ENCODE results near the gene ARF3. TPM values are rescaled to one million over a fixed set of nuclear protein-coding genes. Genes with fewer than 3 reads are reported as not detected.

Gene ARF3
- total RNA-seq, 1 experiment from 2014 or later, result 256 TPM

DNA sequence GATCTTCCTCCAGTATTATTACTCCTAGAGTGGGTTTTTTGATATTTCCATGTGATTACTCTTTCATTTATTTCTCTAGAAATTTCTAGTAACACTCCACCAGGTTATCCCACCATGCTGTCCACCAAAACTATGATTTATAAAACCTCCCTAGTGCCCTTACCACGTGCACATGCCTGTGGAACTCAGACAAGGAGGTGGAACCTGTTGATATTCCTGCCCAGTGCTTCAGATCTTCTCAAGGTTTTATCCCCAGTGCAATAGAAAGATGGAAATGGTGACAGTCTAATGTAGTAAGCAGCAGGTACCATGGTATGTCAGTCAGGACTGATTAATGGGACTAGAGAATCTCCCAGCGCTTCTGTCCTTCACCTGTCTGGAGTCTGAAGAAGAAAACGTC is 3.5 kb upstream of the ARF3 start (continued):
- TF ChIP-seq, protein P1, sequence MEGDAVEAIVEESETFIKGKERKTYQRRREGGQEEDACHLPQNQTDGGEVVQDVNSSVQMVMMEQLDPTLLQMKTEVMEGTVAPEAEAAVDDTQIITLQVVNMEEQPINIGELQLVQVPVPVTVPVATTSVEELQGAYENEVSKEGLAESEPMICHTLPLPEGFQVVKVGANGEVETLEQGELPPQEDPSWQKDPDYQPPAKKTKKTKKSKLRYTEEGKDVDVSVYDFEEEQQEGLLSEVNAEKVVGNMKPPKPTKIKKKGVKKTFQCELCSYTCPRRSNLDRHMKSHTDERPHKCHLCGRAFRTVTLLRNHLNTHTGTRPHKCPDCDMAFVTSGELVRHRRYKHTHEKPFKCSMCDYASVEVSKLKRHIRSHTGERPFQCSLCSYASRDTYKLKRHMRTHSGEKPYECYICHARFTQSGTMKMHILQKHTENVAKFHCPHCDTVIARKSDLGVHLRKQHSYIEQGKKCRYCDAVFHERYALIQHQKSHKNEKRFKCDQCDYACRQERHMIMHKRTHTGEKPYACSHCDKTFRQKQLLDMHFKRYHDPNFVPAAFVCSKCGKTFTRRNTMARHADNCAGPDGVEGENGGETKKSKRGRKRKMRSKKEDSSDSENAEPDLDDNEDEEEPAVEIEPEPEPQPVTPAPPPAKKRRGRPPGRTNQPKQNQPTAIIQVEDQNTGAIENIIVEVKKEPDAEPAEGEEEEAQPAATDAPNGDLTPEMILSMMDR (IDR thresholded peaks at IDR 0.05), result no peak
- TF ChIP-seq NR1H2 (CRISPR knock-in tag; IDR thresholded peaks at IDR 0.05) (no peak), ATF1 (CRISPR knock-in tag; IDR thresholded peaks at IDR 0.05) (no peak)
- TF ChIP-seq, protein P2, sequence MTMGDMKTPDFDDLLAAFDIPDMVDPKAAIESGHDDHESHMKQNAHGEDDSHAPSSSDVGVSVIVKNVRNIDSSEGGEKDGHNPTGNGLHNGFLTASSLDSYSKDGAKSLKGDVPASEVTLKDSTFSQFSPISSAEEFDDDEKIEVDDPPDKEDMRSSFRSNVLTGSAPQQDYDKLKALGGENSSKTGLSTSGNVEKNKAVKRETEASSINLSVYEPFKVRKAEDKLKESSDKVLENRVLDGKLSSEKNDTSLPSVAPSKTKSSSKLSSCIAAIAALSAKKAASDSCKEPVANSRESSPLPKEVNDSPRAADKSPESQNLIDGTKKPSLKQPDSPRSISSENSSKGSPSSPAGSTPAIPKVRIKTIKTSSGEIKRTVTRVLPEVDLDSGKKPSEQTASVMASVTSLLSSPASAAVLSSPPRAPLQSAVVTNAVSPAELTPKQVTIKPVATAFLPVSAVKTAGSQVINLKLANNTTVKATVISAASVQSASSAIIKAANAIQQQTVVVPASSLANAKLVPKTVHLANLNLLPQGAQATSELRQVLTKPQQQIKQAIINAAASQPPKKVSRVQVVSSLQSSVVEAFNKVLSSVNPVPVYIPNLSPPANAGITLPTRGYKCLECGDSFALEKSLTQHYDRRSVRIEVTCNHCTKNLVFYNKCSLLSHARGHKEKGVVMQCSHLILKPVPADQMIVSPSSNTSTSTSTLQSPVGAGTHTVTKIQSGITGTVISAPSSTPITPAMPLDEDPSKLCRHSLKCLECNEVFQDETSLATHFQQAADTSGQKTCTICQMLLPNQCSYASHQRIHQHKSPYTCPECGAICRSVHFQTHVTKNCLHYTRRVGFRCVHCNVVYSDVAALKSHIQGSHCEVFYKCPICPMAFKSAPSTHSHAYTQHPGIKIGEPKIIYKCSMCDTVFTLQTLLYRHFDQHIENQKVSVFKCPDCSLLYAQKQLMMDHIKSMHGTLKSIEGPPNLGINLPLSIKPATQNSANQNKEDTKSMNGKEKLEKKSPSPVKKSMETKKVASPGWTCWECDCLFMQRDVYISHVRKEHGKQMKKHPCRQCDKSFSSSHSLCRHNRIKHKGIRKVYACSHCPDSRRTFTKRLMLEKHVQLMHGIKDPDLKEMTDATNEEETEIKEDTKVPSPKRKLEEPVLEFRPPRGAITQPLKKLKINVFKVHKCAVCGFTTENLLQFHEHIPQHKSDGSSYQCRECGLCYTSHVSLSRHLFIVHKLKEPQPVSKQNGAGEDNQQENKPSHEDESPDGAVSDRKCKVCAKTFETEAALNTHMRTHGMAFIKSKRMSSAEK (CRISPR knock-in tag; IDR thresholded peaks at IDR 0.05; ENCODE audit: borderline replicate concordance), result no peak

DNA sequence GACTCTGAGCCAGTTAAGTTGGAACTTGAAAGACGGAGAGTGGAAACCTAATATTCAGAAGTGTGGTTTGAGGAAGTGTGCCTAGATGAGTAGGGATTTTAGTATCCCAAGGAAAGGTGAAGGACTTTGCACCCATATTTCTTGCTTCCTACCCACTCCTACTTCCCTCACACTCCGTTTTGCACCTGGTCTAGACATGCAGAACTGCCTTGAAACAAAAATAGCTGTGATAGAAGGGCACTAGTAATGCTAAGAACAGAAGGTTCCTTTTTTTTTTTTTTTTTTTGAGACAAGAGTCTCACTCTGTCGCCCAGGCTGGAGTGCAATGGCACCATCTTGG is 732 bp upstream of the ARF3 start:
- Mint-ChIP-seq H3K36me3 (peaks cover 11% of the 10 kb centered on the region), H3K9me3 (no peaks in the 10 kb centered on the region), H3K4me3 (peak overlapping the region; percentile 95), H3K4me1 (peaks cover 31% of the 10 kb centered on the region), H3K27me3 (ENCODE audit: low read depth) (peaks cover 7% of the 10 kb centered on the region; the same call in 1 of the 2 replicates), H3K27ac (peak overlapping the region; percentile 80)
- ATAC-seq (no peak), DNase-seq (ENCODE audit: low spot score) (no peak)
- ChIA-PET CTCF (interaction anchor here (0.7 to 3.6 kb wide), 17 partner anchors 8 to 205 kb away, joined by 3 to 38 read pairs (median 10); partner anchors contain the start of genes WNT1 and WNT10B), POLR2A (interaction anchor here (0.6 to 1.8 kb wide), 8 partner anchors 10 to 384 kb away, joined by 3 to 10 read pairs (median 5); partner anchors contain the start of genes DDX23 and FKBP11)
- no peak for TF ChIP-seq ZNF263 (CRISPR knock-in tag; IDR thresholded peaks at IDR 0.05; ENCODE audit: low read depth)
- TF ChIP-seq, protein P3, sequence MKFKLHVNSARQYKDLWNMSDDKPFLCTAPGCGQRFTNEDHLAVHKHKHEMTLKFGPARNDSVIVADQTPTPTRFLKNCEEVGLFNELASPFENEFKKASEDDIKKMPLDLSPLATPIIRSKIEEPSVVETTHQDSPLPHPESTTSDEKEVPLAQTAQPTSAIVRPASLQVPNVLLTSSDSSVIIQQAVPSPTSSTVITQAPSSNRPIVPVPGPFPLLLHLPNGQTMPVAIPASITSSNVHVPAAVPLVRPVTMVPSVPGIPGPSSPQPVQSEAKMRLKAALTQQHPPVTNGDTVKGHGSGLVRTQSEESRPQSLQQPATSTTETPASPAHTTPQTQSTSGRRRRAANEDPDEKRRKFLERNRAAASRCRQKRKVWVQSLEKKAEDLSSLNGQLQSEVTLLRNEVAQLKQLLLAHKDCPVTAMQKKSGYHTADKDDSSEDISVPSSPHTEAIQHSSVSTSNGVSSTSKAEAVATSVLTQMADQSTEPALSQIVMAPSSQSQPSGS (CRISPR knock-in tag; IDR thresholded peaks at IDR 0.05; ENCODE audit: borderline replicate concordance, low read depth), result no peak
- no peak for TF ChIP-seq NR3C1 (CRISPR knock-in tag; conservative IDR thresholded peaks at IDR 0.05; ENCODE audit: low read depth)
- TF ChIP-seq HMGA2 (CRISPR knock-in tag; IDR thresholded peaks at IDR 0.05), result no peak
- no peak for TF ChIP-seq E2F5 (CRISPR knock-in tag; IDR thresholded peaks at IDR 0.05)
- no peak for TF ChIP-seq CREM (CRISPR knock-in tag; IDR thresholded peaks at IDR 0.05)
- TF ChIP-seq, protein P4, sequence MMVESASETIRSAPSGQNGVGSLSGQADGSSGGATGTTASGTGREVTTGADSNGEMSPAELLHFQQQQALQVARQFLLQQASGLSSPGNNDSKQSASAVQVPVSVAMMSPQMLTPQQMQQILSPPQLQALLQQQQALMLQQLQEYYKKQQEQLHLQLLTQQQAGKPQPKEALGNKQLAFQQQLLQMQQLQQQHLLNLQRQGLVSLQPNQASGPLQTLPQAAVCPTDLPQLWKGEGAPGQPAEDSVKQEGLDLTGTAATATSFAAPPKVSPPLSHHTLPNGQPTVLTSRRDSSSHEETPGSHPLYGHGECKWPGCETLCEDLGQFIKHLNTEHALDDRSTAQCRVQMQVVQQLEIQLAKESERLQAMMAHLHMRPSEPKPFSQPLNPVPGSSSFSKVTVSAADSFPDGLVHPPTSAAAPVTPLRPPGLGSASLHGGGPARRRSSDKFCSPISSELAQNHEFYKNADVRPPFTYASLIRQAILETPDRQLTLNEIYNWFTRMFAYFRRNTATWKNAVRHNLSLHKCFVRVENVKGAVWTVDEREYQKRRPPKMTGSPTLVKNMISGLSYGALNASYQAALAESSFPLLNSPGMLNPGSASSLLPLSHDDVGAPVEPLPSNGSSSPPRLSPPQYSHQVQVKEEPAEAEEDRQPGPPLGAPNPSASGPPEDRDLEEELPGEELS (CRISPR knock-in tag; IDR thresholded peaks at IDR 0.05), result no peak
- no peak for TF ChIP-seq NFYB (CRISPR knock-in tag; conservative IDR thresholded peaks at IDR 0.05; ENCODE audit: low read depth)
- TF ChIP-seq, protein P5, sequence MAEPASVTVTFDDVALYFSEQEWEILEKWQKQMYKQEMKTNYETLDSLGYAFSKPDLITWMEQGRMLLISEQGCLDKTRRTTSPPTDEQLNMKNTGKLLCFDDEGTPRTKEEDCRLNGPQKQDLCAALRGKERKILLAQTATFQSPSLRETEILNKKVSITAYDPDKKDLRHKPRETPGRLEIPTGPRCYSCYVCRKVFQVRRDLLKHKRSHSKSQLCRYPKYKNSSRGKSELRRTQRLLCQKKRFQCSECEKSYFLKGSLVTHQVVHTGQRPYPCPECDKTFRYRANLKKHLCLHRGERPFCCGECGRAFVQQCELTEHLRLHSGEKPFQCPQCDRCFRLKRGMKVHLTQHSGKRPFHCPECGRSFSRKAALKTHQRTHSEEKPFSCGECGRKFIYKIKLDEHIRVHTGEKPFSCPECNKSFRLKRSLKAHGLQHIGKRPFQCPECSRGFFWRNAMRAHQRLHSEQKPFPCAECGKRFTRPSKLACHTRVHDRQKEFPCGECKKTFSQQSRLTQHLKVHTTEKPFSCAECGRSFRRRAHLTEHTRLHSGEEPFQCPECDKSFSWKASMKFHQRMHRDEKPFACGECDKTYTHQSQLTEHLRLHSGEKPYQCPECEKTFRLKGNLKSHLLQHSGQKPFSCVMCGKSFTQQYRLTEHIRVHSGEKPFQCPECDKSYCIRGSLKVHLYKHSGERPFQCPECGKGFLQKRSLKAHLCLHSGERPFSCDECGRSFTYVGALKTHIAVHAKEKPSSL (CRISPR knock-in tag; conservative IDR thresholded peaks at IDR 0.05), result no peak
- no peak for TF ChIP-seq IRF1 (CRISPR knock-in tag; IDR thresholded peaks at IDR 0.05)
- TF ChIP-seq ZNF512 (CRISPR knock-in tag; IDR thresholded peaks at IDR 0.05; ENCODE audit: borderline replicate concordance), result no peak
- TF ChIP-seq TCF7 (CRISPR knock-in tag; IDR thresholded peaks at IDR 0.05; ENCODE audit: low read depth), result no peak
- TF ChIP-seq GABPB1 (CRISPR knock-in tag; IDR thresholded peaks at IDR 0.05), result no peak

Data from WTC11 (cell line).